NCI-H128 (cell line): ENCODE measurements around the gene AUTS2.

Source experiments
- DNase-seq: peaks from one replicate; lab custom pipeline; 2025; ENCODE audit not compliant: unreplicated experiment; lab: John Stamatoyannopoulos, UW

The AUTS2 gene

DNA sequence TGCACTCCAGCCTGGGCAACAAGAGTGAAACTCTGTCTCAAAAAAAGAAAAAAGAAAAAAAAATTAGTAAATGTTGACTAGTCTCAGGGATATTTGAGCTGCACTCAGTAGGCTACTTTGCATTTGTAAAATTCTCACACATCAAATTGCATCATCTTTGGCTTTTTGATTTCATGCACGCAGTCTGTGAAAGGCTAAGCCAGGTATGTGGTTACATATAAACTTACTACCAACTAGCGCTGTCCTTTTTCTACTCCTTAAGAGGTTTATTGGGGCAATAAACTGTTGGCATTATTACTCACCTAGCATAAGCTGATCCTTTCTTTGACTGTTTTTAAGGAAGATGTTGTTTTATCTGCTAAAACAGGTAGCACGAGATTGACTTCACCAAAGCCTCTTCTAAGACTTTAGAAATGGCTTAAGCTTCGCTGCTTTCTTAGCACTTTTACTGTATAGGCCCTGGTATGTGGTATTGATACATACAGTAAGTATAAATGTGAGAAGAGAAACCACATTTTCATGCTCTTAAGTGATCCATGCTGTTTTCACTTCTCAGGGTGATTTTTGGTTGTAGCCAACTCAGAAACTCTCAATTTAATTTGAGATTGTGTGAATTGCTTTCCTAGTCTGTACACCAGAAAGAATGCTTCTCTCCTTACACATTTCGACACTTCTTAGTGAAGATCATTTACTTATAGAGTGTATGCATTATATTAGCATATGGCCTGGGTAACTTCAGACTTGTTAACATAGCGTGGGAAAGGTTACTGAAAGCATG is 323.9 kb downstream of the AUTS2 start:
- DNase-seq, result no peak

GRCh38 chr7:69927461-69927860 is 329.2 kb downstream of the AUTS2 start:
- DNase-seq, result no peak

DNA sequence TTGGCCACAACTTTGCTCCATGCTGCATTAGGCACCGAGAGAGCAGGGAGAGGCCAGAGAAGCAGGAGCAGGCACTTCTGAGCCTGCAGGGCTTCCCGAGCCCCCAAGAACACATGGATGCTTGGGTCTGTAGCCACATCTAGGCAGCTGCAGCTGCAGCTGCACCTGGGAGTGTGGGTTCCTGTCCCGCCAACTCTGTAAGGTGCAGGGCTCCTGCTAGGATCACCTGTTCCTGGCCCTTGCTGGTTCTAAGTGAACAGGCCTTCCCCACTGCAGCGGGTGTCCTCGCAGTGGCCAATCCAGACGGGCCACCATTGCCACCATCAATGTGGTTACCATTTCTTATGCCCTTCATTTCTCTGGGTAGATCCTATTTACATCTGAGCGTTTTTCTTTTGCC is 330.3 kb downstream of the AUTS2 start:
- DNase-seq, result no peak

DNA sequence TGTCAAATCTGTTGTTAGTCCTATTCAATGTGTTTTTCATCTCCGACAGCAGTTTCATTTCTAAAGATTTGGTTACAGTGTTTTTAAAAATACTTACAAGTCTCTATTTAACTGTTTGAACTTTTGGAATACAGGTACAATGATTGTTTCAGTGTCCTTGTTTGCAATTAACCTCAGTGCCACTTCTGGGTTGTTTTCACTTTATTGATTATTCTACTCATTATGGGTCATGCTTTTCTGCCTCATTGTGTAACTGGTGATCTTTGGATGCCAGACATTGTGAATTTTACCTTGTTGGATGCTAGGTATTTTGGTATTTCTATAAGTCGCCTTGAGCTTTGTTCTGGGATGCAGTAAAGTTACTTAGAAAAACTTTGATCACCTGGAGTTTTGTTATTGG is 331.3 kb downstream of the AUTS2 start:
- no peak for DNase-seq

DNA sequence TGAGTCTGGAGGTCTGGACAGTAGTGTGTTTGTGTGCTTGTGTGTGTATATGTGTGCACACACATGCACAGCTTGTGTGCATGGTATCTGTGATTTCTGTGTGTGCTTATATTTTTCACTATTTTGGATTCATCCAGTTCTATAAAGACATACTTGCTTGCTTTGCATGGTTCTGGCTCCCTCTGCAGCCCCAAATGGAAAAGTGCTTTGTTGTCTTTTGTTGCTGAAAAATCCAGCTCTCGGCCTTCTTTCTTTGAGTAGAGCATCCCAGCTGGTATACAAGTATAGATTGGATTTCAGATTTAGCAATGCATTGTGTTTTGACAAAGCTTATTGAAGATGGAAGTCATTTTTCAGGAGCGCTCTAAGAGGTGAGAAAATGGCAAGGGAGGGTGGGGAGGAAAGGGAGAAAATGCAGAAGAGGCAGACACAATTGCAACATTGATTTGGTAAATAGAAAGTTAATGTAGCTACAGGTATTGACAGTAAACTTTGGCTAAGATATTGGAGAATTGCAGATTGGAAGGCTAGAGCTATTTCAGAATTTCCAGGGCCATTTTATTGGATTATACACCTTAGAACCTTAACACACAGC is 333.9 kb downstream of the AUTS2 start:
- DNase-seq, result peak; percentile 2

DNA sequence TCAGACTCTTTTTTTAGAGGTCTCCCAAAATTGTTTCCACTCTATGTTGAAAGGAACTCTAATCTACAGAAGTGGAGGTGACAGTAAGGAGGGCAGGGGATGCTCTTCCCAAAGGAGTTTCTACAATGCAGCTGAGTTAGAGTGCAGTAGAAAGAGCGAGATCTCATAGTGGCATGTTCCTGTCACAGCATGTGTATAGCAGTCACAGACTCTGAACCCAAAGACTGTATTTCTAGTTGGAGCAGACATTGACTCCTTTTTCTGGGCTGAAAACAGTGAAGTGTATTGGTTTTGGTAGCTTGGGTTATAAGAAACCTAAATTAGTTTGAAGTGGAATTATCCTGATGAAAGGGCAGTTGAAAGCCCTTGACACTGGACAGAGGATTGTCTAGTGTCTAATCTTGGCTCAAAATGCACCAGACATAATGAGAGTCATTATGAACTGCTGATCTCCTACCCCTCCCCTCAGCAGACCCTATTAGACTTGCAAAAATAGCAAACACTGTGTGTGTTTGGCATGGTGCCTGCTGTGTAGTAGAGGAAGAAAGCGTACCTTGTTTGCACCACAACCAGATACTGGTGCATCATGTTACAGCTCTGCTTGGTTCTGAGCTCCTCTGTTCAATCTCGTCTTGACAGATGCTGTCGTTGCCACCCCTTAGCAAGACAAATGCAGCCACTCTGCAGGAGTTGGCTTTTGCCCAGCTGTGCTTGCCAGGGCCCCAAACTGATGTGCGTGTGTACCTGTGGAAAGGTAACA is 336.0 kb downstream of the AUTS2 start:
- peak; percentile 87 for DNase-seq

GRCh38 chr7:69935107-69935506 is 336.8 kb downstream of the AUTS2 start:
- DNase-seq, result no peak

- DNase-seq, result no peak
Observed at GRCh38 chr7:69937097-69937496, 338.8 kb downstream of the AUTS2 start.

GRCh38 chr7:69939317-69939716 is 341.0 kb downstream of the AUTS2 start:
- DNase-seq, result no peak

GRCh38 chr7:69941077-69941651 is 342.9 kb downstream of the AUTS2 start:
- no peak for DNase-seq

GRCh38 chr7:69942573-69942972 is 344.3 kb downstream of the AUTS2 start:
- DNase-seq, result no peak

GRCh38 chr7:69946901-69947300 is 348.6 kb downstream of the AUTS2 start:
- no peak for DNase-seq

DNA sequence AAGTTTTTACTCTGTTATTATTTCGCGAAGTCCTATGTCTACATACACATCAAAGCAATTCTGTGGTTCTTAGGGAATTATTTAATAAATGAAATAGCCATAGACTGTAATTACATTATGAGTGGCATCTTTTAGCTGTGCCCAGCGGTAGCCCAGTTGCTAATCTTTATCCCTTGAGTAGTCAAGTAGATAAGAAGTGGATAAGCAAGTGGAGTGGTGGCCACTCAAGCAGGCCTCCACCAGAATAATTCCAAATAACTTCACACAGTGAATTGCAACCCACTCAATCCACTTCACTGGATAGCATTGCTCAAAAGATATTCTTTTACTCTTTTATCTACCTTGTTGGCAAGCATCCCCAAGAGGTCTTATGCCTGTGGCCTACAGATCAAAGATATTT is 349.7 kb downstream of the AUTS2 start:
- DNase-seq, result no peak

DNA sequence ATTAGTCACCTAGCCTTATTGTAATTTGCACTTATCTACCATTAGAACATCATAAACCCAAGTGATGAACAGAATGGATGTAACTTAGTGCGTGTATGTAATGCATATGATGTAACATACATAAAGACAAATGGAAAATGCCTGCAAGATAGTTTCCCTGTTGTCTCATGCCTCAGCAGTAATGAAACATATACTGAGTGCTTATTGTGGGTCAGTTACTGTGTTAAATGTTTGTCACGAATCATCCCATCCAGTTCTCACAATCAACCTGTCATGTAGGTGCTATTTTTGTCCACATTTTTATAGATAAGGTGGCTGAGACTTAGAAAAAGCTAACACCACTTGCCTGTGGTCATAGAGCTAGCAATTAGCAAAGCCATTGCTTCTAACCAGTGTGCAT is 350.8 kb downstream of the AUTS2 start:
- no peak for DNase-seq

DNA sequence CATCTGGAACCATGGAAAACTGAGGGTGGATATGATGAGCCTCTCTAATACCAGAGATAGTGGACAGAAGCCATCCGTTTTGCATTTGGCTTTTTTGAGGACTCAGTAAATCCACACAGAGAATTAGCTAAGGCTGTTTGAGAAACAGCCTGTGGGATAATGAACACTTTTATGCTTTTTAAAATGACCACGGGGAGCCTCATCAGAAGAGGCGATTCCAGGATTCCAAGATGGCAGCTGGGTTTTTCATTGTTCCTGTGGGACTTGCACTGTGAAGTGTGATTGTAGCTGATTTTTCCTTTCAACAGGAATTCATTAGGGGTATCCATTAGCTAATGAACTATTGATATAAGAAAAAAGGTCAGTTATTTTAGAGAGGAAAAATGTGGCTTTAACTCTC is 353.2 kb downstream of the AUTS2 start:
- DNase-seq, result no peak

DNA sequence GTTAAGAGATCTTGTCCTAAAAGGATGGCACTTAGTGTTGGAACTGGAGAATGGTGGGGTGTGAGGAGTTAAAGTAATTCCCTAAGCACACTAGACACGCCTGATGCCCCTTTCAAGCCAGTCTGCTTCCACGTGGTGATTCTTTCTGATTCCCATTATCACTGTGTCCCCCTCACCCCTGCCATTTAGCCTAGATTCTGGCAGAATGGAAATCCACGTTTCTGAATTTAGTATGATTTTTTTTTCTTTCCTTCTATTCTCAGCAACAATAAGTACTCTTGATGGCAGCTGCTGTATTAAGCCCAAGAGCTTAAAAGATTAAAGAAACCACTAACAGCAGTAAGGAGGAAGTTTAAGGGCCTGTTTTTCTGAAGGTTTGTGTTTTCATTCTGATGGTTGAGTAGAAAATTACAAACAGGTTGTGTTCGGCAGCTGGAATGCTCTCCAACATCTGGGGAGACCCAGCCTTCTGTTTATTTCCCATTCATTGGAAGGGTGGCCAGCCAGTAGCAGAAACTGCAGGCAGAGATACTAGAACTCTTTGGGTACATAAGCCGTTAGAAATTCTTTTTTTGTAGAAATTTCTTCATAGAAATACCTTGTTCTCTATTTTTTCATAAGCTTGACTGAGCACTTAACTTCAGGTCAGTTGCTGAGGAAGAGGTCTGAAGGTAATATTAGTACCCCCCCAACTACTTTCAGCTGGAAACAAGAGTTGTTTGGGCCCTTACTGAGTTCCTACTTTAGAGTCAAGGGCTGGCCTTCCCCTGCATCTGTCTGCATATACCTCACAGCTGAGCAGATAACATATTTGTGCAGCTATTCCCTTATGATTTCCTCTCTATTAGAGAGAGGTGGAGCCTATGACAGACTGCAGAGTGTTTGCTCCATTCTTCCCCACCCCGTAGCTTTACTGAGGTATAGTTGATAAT is 355.1 kb downstream of the AUTS2 start:
- DNase-seq, result no peak

DNA sequence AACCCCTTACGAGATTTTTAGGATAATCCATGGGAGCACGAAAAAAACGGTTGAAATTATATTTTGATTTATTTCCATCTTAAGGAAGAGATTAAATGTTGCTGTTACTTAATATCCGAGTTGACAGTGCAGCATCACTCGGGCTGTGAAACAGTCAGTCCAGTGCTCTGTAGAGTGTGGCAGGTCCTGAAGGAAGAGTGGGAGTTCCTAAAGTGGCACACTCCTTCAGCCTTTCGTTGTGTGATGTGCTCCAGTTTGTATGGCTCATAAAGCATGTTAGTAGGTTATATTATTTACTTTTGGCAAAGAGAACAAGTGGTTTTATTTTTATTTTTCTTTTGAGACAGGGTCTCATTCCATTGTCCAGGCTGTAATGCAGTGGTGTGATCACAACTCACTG is 358.3 kb downstream of the AUTS2 start:
- DNase-seq, result no peak

DNA sequence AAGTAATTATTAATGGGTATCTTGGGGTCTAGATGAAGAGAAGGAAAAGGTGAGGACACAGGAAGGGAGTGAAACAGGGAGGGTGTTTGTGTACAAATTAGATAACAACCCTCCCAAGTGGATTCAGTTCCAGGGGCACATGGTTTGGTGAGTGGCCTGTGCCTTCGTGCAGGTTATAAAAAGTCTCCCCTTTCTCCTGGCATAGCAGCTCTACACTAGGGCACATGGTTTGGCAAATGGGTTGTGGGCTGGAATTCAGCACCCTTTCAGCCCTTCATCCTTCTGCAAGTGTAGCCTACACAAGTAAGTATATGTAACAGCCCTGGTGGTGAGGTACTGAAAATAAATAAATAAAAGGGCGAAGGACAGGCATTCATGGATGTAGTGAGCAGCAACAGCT is 359.4 kb downstream of the AUTS2 start:
- no peak for DNase-seq

DNA sequence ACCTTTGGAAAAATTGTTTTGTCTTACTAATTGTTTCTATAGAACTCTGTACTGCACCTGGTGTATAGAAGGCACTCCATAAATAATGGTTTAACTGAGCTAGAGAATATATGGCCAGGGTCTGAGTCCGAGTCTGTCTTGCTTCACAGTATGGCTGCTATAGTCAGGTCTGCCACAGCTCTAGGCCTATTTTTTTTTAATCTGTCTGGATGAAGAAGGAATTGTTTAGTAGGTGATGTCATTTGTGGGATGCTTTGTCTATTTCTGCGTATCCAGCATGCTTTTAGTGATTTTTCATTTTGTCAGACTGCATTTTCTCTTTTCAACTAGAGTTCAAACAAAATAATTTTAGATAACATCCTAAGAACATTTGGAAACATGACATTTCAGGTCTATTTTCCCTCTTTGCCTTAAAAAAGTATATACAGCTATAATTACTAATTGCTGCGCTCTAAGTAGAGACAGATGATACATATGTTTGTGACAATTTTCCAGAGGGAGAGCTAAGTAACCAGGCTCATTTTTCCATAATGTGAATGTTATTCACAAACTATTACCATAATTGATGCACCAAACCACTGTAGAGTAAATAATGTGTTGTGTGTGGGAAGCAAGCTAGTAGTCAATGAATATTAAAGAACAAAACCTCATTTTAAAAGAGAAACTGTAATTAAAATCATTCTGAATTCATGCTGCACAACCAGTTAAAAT is 361.7 kb downstream of the AUTS2 start:
- no peak for DNase-seq

DNA sequence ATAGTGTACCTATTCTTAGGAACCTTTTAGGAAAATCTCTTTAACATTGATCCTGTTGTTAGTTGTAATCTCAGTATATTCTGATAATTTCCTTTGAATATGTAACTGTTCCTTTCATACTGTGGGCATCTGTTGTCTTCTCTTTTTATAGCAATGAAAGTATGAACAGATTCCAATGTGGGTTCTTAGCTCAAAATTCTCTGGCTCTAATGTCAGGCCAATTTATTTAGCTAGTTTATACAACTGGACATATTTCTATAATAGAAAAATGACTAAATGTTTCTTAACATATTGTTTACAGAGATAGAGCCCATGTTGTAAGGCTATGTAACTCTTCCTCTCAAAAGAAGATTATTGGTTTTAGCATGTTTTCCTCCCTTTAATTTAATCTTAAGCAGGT is 363.2 kb downstream of the AUTS2 start:
- DNase-seq, result no peak
